HepG2 (cell line): ENCODE data around the gene HINT2.

Experiments
- JUND ChIP-seq: sonication (generic); formaldehyde crosslinking; IDR thresholded peaks from 2 replicates; pipeline ENCODE4 v1.8.0; 2022; ENCODE audit warnings: mild to moderate bottlenecking, missing genetic modification reagents
- NCOA2 ChIP-seq: sonication (generic); formaldehyde crosslinking; IDR thresholded peaks from 2 replicates; pipeline ENCODE4 v1.8.0; 2022; ENCODE audit warnings: inconsistent platforms
- TF ChIP-seq, protein P1 (sequence below): sonication (generic); formaldehyde crosslinking; IDR thresholded peaks from 2 replicates; pipeline ENCODE4 v1.5.0; 2020; ENCODE audit warnings: mild to moderate bottlenecking, missing genetic modification reagents, moderate library complexity
- TF ChIP-seq, protein P2 (sequence below): sonication (generic); formaldehyde crosslinking; IDR thresholded peaks from 2 replicates; pipeline ENCODE4 v1.5.0; 2020; ENCODE audit warnings: mild to moderate bottlenecking, missing genetic modification reagents
- TF ChIP-seq, protein P3 (sequence below), 2 experiments: IDR thresholded peaks; 2 replicates each; pipeline ENCODE4 v1.6.1; 2011 to 2012; ENCODE audit warnings: low read length in 2 of 2, borderline replicate concordance in 1 of 2, low read depth in 1 of 2, mild to moderate bottlenecking in 1 of 2, moderate library complexity in 1 of 2

DNA sequence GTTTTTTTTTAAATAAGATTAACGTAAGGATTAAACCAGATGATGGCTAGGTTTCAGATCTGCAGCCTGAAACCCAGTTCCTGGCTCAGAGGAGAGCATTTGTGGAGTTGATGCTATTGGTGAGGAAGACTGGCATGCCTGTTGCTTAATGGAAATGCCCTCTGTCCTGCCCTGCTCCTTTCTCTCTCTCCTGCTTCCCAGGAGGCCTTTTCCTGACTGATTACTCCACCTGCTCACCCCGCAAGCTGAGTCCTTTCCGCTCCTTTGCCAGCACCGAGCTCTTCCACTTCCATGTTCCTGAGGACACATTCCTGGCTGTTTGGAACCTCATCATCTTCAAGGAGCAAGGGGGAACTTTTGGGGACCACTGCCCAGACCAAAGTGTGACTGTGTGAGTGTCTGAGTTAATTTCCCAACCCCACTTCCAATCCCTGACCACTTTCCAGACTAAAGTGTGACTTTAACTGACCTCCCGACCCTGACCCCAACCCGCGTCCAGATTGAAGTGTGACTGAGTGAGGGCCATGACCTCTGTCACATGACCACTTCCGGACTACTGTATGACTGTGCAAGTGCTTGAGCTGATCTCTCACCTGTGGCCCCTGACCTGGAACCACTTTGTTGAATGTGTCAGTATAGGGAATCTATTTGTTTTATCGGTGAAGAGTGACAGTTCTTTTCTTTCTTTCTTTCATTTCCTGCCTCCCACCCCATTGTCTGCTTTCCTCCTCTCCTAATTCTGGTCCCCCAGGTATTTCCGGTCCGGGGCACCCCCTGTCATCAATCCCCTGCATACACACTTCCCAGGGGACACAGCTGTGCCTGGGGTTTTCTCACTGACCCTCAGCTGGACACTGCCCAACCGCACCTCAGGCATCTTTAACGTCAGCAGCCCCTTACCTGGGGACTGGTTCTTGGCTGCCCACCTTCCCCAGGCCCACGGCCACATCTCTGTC lies 19.7 kb upstream of the HINT2 start:
- TF ChIP-seq, protein P1, sequence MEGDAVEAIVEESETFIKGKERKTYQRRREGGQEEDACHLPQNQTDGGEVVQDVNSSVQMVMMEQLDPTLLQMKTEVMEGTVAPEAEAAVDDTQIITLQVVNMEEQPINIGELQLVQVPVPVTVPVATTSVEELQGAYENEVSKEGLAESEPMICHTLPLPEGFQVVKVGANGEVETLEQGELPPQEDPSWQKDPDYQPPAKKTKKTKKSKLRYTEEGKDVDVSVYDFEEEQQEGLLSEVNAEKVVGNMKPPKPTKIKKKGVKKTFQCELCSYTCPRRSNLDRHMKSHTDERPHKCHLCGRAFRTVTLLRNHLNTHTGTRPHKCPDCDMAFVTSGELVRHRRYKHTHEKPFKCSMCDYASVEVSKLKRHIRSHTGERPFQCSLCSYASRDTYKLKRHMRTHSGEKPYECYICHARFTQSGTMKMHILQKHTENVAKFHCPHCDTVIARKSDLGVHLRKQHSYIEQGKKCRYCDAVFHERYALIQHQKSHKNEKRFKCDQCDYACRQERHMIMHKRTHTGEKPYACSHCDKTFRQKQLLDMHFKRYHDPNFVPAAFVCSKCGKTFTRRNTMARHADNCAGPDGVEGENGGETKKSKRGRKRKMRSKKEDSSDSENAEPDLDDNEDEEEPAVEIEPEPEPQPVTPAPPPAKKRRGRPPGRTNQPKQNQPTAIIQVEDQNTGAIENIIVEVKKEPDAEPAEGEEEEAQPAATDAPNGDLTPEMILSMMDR (CRISPR knock-in tag) = no peak
- TF ChIP-seq, protein P2, sequence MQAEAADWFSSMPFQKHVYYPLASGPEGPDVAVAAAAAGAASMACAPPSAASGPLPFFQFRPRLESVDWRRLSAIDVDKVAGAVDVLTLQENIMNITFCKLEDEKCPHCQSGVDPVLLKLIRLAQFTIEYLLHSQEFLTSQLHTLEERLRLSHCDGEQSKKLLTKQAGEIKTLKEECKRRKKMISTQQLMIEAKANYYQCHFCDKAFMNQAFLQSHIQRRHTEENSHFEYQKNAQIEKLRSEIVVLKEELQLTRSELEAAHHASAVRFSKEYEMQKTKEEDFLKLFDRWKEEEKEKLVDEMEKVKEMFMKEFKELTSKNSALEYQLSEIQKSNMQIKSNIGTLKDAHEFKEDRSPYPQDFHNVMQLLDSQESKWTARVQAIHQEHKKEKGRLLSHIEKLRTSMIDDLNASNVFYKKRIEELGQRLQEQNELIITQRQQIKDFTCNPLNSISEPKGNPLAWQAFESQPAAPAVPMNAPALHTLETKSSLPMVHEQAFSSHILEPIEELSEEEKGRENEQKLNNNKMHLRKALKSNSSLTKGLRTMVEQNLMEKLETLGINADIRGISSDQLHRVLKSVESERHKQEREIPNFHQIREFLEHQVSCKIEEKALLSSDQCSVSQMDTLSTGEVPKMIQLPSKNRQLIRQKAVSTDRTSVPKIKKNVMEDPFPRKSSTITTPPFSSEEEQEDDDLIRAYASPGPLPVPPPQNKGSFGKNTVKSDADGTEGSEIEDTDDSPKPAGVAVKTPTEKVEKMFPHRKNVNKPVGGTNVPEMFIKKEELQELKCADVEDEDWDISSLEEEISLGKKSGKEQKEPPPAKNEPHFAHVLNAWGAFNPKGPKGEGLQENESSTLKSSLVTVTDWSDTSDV = no peak
- TF ChIP-seq JUND = no peak
- no peak for TF ChIP-seq NCOA2 (CRISPR knock-in tag)
- TF ChIP-seq, protein P3, sequence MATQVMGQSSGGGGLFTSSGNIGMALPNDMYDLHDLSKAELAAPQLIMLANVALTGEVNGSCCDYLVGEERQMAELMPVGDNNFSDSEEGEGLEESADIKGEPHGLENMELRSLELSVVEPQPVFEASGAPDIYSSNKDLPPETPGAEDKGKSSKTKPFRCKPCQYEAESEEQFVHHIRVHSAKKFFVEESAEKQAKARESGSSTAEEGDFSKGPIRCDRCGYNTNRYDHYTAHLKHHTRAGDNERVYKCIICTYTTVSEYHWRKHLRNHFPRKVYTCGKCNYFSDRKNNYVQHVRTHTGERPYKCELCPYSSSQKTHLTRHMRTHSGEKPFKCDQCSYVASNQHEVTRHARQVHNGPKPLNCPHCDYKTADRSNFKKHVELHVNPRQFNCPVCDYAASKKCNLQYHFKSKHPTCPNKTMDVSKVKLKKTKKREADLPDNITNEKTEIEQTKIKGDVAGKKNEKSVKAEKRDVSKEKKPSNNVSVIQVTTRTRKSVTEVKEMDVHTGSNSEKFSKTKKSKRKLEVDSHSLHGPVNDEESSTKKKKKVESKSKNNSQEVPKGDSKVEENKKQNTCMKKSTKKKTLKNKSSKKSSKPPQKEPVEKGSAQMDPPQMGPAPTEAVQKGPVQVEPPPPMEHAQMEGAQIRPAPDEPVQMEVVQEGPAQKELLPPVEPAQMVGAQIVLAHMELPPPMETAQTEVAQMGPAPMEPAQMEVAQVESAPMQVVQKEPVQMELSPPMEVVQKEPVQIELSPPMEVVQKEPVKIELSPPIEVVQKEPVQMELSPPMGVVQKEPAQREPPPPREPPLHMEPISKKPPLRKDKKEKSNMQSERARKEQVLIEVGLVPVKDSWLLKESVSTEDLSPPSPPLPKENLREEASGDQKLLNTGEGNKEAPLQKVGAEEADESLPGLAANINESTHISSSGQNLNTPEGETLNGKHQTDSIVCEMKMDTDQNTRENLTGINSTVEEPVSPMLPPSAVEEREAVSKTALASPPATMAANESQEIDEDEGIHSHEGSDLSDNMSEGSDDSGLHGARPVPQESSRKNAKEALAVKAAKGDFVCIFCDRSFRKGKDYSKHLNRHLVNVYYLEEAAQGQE (IDR thresholded peaks at IDR 0.05; ENCODE audit: borderline replicate concordance in 1 of 2, low read depth in 1 of 2, low read length in 2 of 2) = no peak
